K562 (cell line): ENCODE data around the gene FSD1L. TPM values are rescaled to one million over a fixed set of nuclear protein-coding genes. Genes with fewer than 3 reads are reported as not detected.

Experiments
- ATAC-seq: fragments of 200-7000 bp; cut with Tn5 transposase; 3 replicates; pipeline ENCODE4 v1.9.1; 2020; ENCODE audit warnings: moderate library complexity
- Bru-seq: library from RNA; stranded (reverse); fragments of 400-500 nt; gene quantifications from one replicate; lab custom pipeline; 2021; lab: Mats Ljungman, UMichigan
- BruChase-seq, 2 experiments: library from RNA; stranded (reverse); fragments of 400-500 nt; gene quantifications; one replicate each; lab custom pipeline; 2021; lab: Mats Ljungman, UMichigan
- BruUV-seq: library from RNA; stranded (reverse); fragments of 400-500 nt; replicated peaks from 2 replicates; lab custom pipeline; 2021; lab: Mats Ljungman, UMichigan
- CTCF ChIA-PET: fragments of 300-600 bp; formaldehyde crosslinking; extraction: SDS; loops from one replicate; lab custom pipeline; 2021; ENCODE audit warnings: low intra/inter-chr PET ratio; lab: Yijun Ruan, JAX
- POLR2A ChIA-PET: fragments of 300-600, 350-650 bp; sonication (Branson Sonifier 250); formaldehyde crosslinking; extraction: SDS; loops from one replicate; lab custom pipeline; 2021; ENCODE audit warnings: antibody characterized with exemption, inconsistent platforms; lab: Yijun Ruan, JAX
- DNase-seq, 4 experiments: peaks; one replicate each; pipeline versions ENCODE4 v3.0.0 to v3.0.0-alpha.2; 2011 to 2018; ENCODE audit warnings: low spot score in 3 of 4, mixed read lengths in 3 of 4; ENCODE audit errors: extremely low read depth in 1 of 4
- FAIRE-seq: peaks from 2 replicates; lab custom pipeline; 2011; peaks lifted over from hg19 to GRCh38; lab: Jason Lieb, UNC
- H2AFZ ChIP-seq: 2 replicates; pipeline ENCODE4 v1.6.0; 2011; ENCODE audit warnings: low read depth, low read length, control low read depth, inconsistent platforms
- H3K27ac ChIP-seq: fragments of 200-600 bp; 3 replicates; pipeline ENCODE4 v1.8.0; 2011; ENCODE audit warnings: low read depth, mild to moderate bottlenecking, control low read depth, inconsistent platforms, low read length, moderate library complexity, mixed read lengths; ENCODE audit errors: extremely low read depth
- H3K27me3 ChIP-seq, 2 experiments: fragments of 300-600 bp in 1 of 2; 2 replicates in 1 of 2; 3 replicates in 1 of 2; pipeline versions ENCODE4 v1.6.0 to v1.8.0; 2011; ENCODE audit warnings: inconsistent platforms in 2 of 2, low read length in 2 of 2, mild to moderate bottlenecking in 1 of 2, mixed read lengths in 1 of 2, moderate library complexity in 1 of 2; ENCODE audit not compliant: control insufficient read depth in 2 of 2, insufficient read depth in 2 of 2
- H3K36me3 ChIP-seq: fragments of 300-600 bp; 3 replicates; pipeline ENCODE4 v1.8.0; 2011; ENCODE audit warnings: mild to moderate bottlenecking, low read length, inconsistent platforms; ENCODE audit not compliant: control insufficient read depth, insufficient read depth
- H3K4me1 ChIP-seq, 2 experiments: fragments of 200-600 bp in 1 of 2; replicated peaks in 1 of 2; 2 replicates in 1 of 2; 3 replicates in 1 of 2; pipeline versions ENCODE4 v1.5.1 to v1.8.0; 2011; ENCODE audit warnings: inconsistent platforms in 2 of 2, low read length in 2 of 2, mild to moderate bottlenecking in 1 of 2, mixed read lengths in 1 of 2, moderate library complexity in 1 of 2; ENCODE audit not compliant: control insufficient read depth in 2 of 2, insufficient read depth in 2 of 2
- H3K4me2 ChIP-seq: 2 replicates; pipeline ENCODE4 v1.6.1; 2011; ENCODE audit warnings: low read length, control low read depth, inconsistent platforms, mixed read lengths; ENCODE audit not compliant: insufficient read depth
- H3K4me3 ChIP-seq: fragments of 200-600 bp; sonication (generic), shearing (Covaris generic); 2 replicates; pipeline ENCODE4 v1.5.1; 2016; ENCODE audit warnings: control low read depth, inconsistent platforms
- H3K79me2 ChIP-seq: fragments of 200-600 bp; 3 replicates; pipeline ENCODE4 v1.8.0; 2011; ENCODE audit warnings: low read length, inconsistent platforms; ENCODE audit not compliant: control insufficient read depth, insufficient read depth
- H3K9ac ChIP-seq, 2 experiments: 2 replicates each; pipeline versions ENCODE4 v1.6.0 to v1.6.1; 2011; ENCODE audit warnings: low read depth in 2 of 2, low read length in 2 of 2, control low read depth in 1 of 2, inconsistent platforms in 1 of 2, mild to moderate bottlenecking in 1 of 2, mixed read lengths in 1 of 2; ENCODE audit not compliant: insufficient read depth in 1 of 2
- H3K9me1 ChIP-seq: one replicate; pipeline ENCODE4 v1.6.0; 2011; ENCODE audit warnings: inconsistent platforms, mild to moderate bottlenecking, low read length, moderate library complexity; ENCODE audit not compliant: control insufficient read depth, insufficient read depth
- H3K9me3 ChIP-seq: replicated peaks from 2 replicates; pipeline ENCODE4 v1.5.1; 2011; ENCODE audit warnings: low read depth, low read length, inconsistent platforms; ENCODE audit not compliant: control insufficient read depth, insufficient read depth
- H4K20me1 ChIP-seq: replicated peaks from 2 replicates; pipeline ENCODE4 v1.6.1; 2011; ENCODE audit warnings: low read length, inconsistent platforms, mixed read lengths; ENCODE audit not compliant: control insufficient read depth, insufficient read depth
- CBX1 ChIP-seq: sonication (generic); IDR thresholded peaks from 2 replicates; pipeline ENCODE4 v1.6.1; 2016; ENCODE audit warnings: antibody characterized with exemption, low read depth, mild to moderate bottlenecking
- CREM ChIP-seq: IDR thresholded peaks from 2 replicates; pipeline ENCODE4 v1.6.1; 2014; ENCODE audit warnings: antibody characterized with exemption, low read depth
- ESRRA ChIP-seq: fragments of 450-650 bp; IDR thresholded peaks from 2 replicates; pipeline ENCODE4 v1.6.1; 2014; ENCODE audit warnings: low read depth, mild to moderate bottlenecking, moderate library complexity, borderline replicate concordance
- HCFC1 ChIP-seq: IDR thresholded peaks from 2 replicates; pipeline ENCODE4 v1.6.1; 2012; ENCODE audit warnings: low read depth, low read length, improper control_type of control experiment
- KLF1 ChIP-seq: fragments of 450-650 bp; IDR thresholded peaks from 2 replicates; pipeline ENCODE4 v1.6.1; 2016; ENCODE audit warnings: missing genetic modification characterization, missing compliant biosample characterization
- KLF16 ChIP-seq: IDR thresholded peaks from 2 replicates; pipeline ENCODE4 v1.6.1; 2016; ENCODE audit warnings: antibody characterized with exemption
- KLF6 ChIP-seq: fragments of 250-450 bp; sonication (Bioruptor Pico); IDR thresholded peaks from 2 replicates; pipeline ENCODE4 v1.4.0; 2020; ENCODE audit warnings: mild to moderate bottlenecking, moderate library complexity, borderline replicate concordance
- RAD21 ChIP-seq, 2 experiments: fragments of 250-450 bp in 1 of 2; fragments of 450-650 bp in 1 of 2; sonication (Bioruptor Pico) in 1 of 2; formaldehyde crosslinking in 1 of 2; IDR thresholded peaks in 1 of 2; conservative IDR thresholded peaks in 1 of 2; 2 replicates each; pipeline versions ENCODE4 v1.4.0 to v1.8.0; 2020 to 2022; ENCODE audit warnings: mild to moderate bottlenecking in 2 of 2, moderate library complexity in 1 of 2
- ZNF24 ChIP-seq: fragments of 450-650 bp; IDR thresholded peaks from 2 replicates; pipeline ENCODE4 v1.6.1; 2016
- WGBS: fragments of 100-300 bp; shearing (Covaris generic); methylation state at CpG from one replicate; pipeline ENCODE4 v1.1.6; 2016; ENCODE audit warnings: low coverage, mixed read lengths; ENCODE audit not compliant: insufficient coverage; ENCODE audit errors: missing lambda C conversion rate; 5-methylcytosine and 5-hydroxymethylcytosine counted together
- in situ Hi-C: fragments of 300-500 bp; cut with MboI; formaldehyde crosslinking; loops from 4 replicates; pipeline ENCODE4 v1.15.0; 2018; ENCODE audit warnings: inconsistent platforms, mixed read lengths
- intact Hi-C: fragments of 100-400 bp; cut with micrococcal nuclease; formaldehyde crosslinking; loops from 2 replicates; pipeline ENCODE4 v1.14.2; 2022
- long read RNA-seq, 3 experiments: library from polyadenylated mRNA in 2 of 3; library from RNA in 1 of 3; unstranded in 2 of 3; stranded (forward) in 1 of 3; transcript quantifications; one replicate each; pipeline ENCODE4 v2.0.0, GENCODE V29; 2019 to 2022
- polyA minus RNA-seq, 3 experiments: library from RNA; depleted of rRNA, polyadenylated mRNA; stranded (reverse); fragments of >200 nt; gene quantifications; 2 replicates each; pipeline ENCODE4 v1.2.3, GENCODE V29; 2011
- polyA plus RNA-seq, 8 experiments: library from polyadenylated mRNA; depleted of rRNA in 4 of 8; stranded (reverse) in 5 of 8; unstranded in 3 of 8; fragments of >200 nt; fragmentation: Nextera tagmentation in 2 of 8; fragmentation: Illumina TruSeq in 1 of 8; extraction: Ambion mirVana in 2 of 8; extraction: Trizol in 1 of 8; gene quantifications; 2 replicates each; pipeline versions ENCODE4 v1.2.1 to v1.2.3, GENCODE V29; 2011 to 2014; ENCODE audit warnings: inconsistent platforms in 1 of 8, missing spikeins in 1 of 8
- total RNA-seq, 7 experiments: library from RNA; depleted of rRNA in 6 of 7; stranded (reverse); fragments of >200 nt in 6 of 7; fragmentation: Illumina TruSeq in 2 of 7; extraction: Trizol in 2 of 7; gene quantifications; 2 replicates each; pipeline versions ENCODE4 v1.2.1 to v1.2.3, GENCODE V29; 2011 to 2021; ENCODE audit warnings: low replicate concordance in 1 of 7
- TF ChIP-seq, protein P1 (sequence below): fragments of 200-800 bp; sonication (Bioruptor generic); IDR thresholded peaks from 2 replicates; pipeline ENCODE4 v1.6.1; 2017; ENCODE audit warnings: missing genetic modification characterization, missing compliant biosample characterization

FSD1L gene
- 9.8 and 34.0 TPM in 2 replicates for total RNA-seq (2011; cell fraction: chromatin; rRNA removed; ENCODE audit: low replicate concordance)
- total RNA-seq (2011; cell fraction: nucleolus; rRNA removed): 3.2 and 5.9 TPM in 2 replicates
- 12.6 and 20.4 TPM in 2 replicates for total RNA-seq (2011; cell fraction: nucleoplasm; rRNA removed)
- 0.95 and 1.9 TPM in 2 replicates for total RNA-seq (2014; rRNA removed)
- total RNA-seq (2014; rRNA removed; fragmentation: Illumina TruSeq; extraction: Trizol): 3.1 and 5.4 TPM in 2 replicates
- 3.4 and 4.2 TPM in 2 replicates for total RNA-seq (2015; rRNA removed; fragmentation: Illumina TruSeq; extraction: Trizol)
- 2.2 and 2.5 TPM in 2 replicates for total RNA-seq (2021)
- polyA plus RNA-seq (2011; rRNA removed): 2.5 and 3.9 TPM in 2 replicates
- polyA plus RNA-seq (2011; cell fraction: cytosol; rRNA removed): 0.12 and 0.49 TPM in 2 replicates
- polyA plus RNA-seq (2011; cell fraction: nucleus; rRNA removed): 3.1 and 5.2 TPM in 2 replicates
- polyA plus RNA-seq (2012): 1.1 and 2.0 TPM in 2 replicates
- polyA plus RNA-seq (2014; fragmentation: Illumina TruSeq; extraction: Trizol): 1.8 and 2.1 TPM in 2 replicates
- polyA plus RNA-seq (2014; fragmentation: Nextera tagmentation; extraction: Ambion mirVana): 1 to 10 TPM; 1.1 to 2.1 TPM
- 1.1 and 1.3 TPM in 2 replicates for polyA plus RNA-seq (2014; rRNA removed)
- polyA minus RNA-seq (2011; rRNA and poly(A)+ RNA removed): 7.9 and 10.7 TPM in 2 replicates
- 0.91 and 1.8 TPM in 2 replicates for polyA minus RNA-seq (2011; cell fraction: cytosol; rRNA and poly(A)+ RNA removed)
- polyA minus RNA-seq (2011; cell fraction: nucleus; rRNA and poly(A)+ RNA removed): 9.8 and 17.7 TPM in 2 replicates
- Bru-seq, nascent RNA: percentile 68 among the genes with signal in this experiment
- percentile 69 among the genes with signal in this experiment for BruChase-seq, experiment 1, labeled RNA remaining after a 2-hour chase
- percentile 72 among the genes with signal in this experiment for BruChase-seq, experiment 2, labeled RNA remaining after a 6-hour chase
- long read RNA-seq, experiment 1, partial matches to known transcripts: 0 of 6 reads
- long read RNA-seq, experiment 1, other reads (novel, unspliced or antisense): 3 of 6 reads
- long read RNA-seq, experiment 2, partial matches to known transcripts: 0 of 1 reads
- long read RNA-seq, experiment 2, other reads (novel, unspliced or antisense): 1 of 1 reads
- long read RNA-seq, experiment 3: 0 reads

GRCh38 chr9:105447814-105448812 is at the start of gene FSD1L:
Gene FSD1L (plus strand): TSS chr9:105448034. CDS start chr9:105448221, 187 bp downstream.
- CTCF ChIA-PET: no interaction called here
- peaks cover 4 to 9% of the 10 kb centered on the region in 2 experiments; a peak in 3 of 5 replicates for H3K4me1 ChIP-seq
- TF ChIP-seq KLF6 (CRISPR knock-in tag): no peak
- TF ChIP-seq KLF1 (tag): peak; percentile 96
- peak; percentile 67; the same call in 1 of the 2 replicates for TF ChIP-seq KLF16
- TF ChIP-seq, protein P1, sequence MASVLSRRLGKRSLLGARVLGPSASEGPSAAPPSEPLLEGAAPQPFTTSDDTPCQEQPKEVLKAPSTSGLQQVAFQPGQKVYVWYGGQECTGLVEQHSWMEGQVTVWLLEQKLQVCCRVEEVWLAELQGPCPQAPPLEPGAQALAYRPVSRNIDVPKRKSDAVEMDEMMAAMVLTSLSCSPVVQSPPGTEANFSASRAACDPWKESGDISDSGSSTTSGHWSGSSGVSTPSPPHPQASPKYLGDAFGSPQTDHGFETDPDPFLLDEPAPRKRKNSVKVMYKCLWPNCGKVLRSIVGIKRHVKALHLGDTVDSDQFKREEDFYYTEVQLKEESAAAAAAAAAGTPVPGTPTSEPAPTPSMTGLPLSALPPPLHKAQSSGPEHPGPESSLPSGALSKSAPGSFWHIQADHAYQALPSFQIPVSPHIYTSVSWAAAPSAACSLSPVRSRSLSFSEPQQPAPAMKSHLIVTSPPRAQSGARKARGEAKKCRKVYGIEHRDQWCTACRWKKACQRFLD (CRISPR knock-in tag): no peak
- TF ChIP-seq CREM: peak; percentile 74
- TF ChIP-seq RAD21 (CRISPR knock-in tag; conservative IDR thresholded peaks at IDR 0.05 in 1 of 2, IDR thresholded peaks at IDR 0.05 in 1 of 2): peak in 1 of 2 experiments; percentile 37; a peak in 2 of 4 replicates
- 0 out of 2 replicates have a peak, but pooled peaks have one; percentile 30 for TF ChIP-seq HCFC1
- TF ChIP-seq ESRRA: peak; percentile 71; the same call in 1 of the 2 replicates
- TF ChIP-seq ZNF24: no peak
- peak; percentile 55 for TF ChIP-seq CBX1

More at GRCh38 chr9:105447814-105448812, at the start of gene FSD1L:
- Histone ChIP-seq H3K4me3 (peak within 1 kb of the TSS; percentile 63), H3K4me2 (peak within 1 kb of the TSS; percentile 89), H3K36me3 (no peaks in the 10 kb centered on the region), H3K9me3 (no peaks in the 10 kb centered on the region), H3K9ac (peak within 1 kb of the TSS; percentile 64 to 92), H2AFZ (peak within 1 kb of the TSS; percentile 99), H4K20me1 (no peaks in the 10 kb centered on the region), H3K27me3 (no peaks in the 10 kb centered on the region), H3K27ac (peak within 1 kb of the TSS; percentile 60), H3K79me2 (peaks cover 32% of the 10 kb centered on the region), H3K9me1 (no peaks in the 10 kb centered on the region)
- in situ Hi-C loops (no loop called here), intact Hi-C loops (loop anchor here (5.0 to 10.0 kb wide), 2 partner anchors 63 to 109 kb away; partner anchors contain the start of gene FKTN)
- DNase-seq: peak; percentile 95 to 98 (median 96)
- ATAC-seq: peak; percentile 95
- POLR2A ChIA-PET: no interaction called here
- BruUV-seq: no TSS peak
- peak; percentile 93 for FAIRE-seq
- WGBS: under 1% methylated on average over 68 of the region's 87 CpGs
